Gastrocnemius medialis (tissue), 4 donors: ENCODE measurements around the gene ANO10.

ENCODE experiments used
- CTCF ChIP-seq, 5 experiments: fragments of 450-650 bp in 3 of 5; fragments of 200-600 bp in 2 of 5; sonication (generic) in 2 of 5; IDR thresholded peaks in 4 of 5; conservative IDR thresholded peaks in 1 of 5; 1 replicate in 4 of 5; 2 replicates in 1 of 5; pipeline ENCODE4 v1.5.1; 2016 to 2019; ENCODE audit warnings: antibody characterized with exemption in 5 of 5, mild to moderate bottlenecking in 3 of 5, moderate library complexity in 3 of 5
- POLR2A ChIP-seq, 2 donors: fragments of 450-650 bp; IDR thresholded peaks; one replicate each; pipeline ENCODE4 v1.6.1; 2017; ENCODE audit warnings: antibody characterized with exemption in 2 of 2, mild to moderate bottlenecking in 2 of 2, moderate library complexity in 2 of 2

DNA sequence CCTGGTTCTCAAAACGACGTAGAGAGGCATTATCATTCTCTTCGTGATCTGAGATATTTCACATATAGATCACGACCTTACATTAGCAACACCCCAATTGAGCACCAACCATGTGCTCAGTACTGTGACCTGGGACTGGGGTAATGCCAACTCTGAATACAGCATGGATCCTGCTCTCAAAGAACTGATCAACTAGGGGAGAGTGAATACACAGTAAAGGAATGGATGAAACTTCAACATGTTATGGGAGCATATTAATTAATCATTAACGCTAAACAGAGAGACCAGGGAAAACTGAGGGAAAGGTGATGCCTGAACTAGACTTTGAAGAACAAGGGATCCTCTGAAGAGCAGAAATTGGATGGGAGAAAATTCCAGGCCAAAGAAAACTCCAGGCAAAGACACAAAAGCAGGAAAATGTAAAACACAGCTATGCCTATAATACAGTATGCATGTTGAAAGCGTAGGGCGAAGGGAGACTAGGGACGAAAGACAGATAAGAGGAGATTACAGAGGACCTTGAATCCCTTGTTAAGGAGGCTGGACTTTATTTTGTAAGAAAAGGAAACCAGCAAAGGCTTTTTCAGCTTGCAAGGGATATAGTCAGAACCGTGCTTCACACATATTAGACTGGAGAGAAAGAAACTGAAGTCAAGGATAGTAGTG, 105.7 kb downstream of the ANO10 start:
- TF ChIP-seq CTCF (IDR thresholded peaks at IDR 0.05 in 4 of 5, conservative IDR thresholded peaks at IDR 0.05 in 1 of 5) (no peak), POLR2A (IDR thresholded peaks at IDR 0.05) (no peak)
